OCI-LY3 (cell line): Measurements from ENCODE around the gene GSTA1.
"Not testable (repeated sequence)": the region's sequence is repeated elsewhere in the genome, so short reads cannot be mapped to it uniquely, and the experiment has no call there.

Experiments
- CTCF ChIP-seq: fragments of 200-600, 300-600 bp; sonication (generic); IDR thresholded peaks from 2 replicates; pipeline ENCODE4 v1.5.1; 2014; ENCODE audit warnings: antibody characterized with exemption, low read length, low read depth
- EZH2phosphoT487 ChIP-seq: fragments of 200-600 bp; shearing (Covaris generic); IDR thresholded peaks from 2 replicates; pipeline ENCODE4 v1.6.1; 2018; ENCODE audit warnings: antibody characterized with exemption, mixed run types, low read depth

DNA sequence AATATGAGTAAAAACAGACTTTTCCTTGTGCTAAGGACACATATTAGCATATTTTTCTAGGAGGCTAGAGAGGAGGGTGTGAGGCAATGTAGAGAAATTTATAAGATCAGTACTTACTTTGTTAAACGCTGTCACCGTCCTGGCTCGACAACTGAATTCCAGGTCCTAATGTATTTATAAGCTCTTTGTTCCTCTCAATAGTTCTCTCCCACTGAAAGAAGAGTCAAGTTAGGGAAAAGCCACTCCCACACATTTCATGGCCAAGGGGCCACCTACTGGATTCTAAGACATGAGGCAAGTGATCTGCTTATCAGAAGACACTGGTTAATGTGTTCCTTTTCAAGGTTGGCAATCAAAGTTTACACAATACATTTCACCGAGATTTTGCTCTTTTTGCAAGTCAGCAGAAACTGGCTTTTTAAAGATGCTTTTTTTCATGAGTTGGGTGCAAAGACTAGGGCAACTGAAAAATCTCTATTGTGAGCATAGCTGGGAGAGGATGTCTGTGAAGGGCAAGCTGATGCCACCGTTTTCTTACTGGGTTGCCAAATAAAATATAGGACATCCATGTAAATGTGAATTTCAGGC, at the start of gene GSTA1:
- TF ChIP-seq CTCF, EZH2phosphoT487: not testable (repeated sequence)
